ENCODE results near the gene PDS5A. TPM values are rescaled to one million over a fixed set of nuclear protein-coding genes. Genes with fewer than 3 reads are reported as not detected.
"Not testable (repeated sequence)": the region's sequence is repeated elsewhere in the genome, so short reads cannot be mapped to it uniquely, and the experiment has no call there.

Gene PDS5A
- polyA plus RNA-seq, 4 donors = 17.6 to 49.4 (median 23.0) TPM

GRCh38 chr4:39976141-39976944 is 1.4 kb downstream of the PDS5A start:
- DNase-seq = peak; percentile 83 to 91
- peaks cover 0 to 8% (median 0%) of the 10 kb centered on the region in 3 donors for H3K4me1 ChIP-seq (ENCODE audit: control insufficient read depth in 3 of 3, insufficient read depth in 2 of 3, low read depth in 1 of 3, low read length in 2 of 3)
- no peaks in the 10 kb centered on the region for H3K9me3 ChIP-seq (ENCODE audit: control insufficient read depth in 2 of 2, insufficient read depth in 1 of 2, low read depth in 1 of 2, low read length in 1 of 2)
- peak overlapping the region; percentile 88 to 94 (median 89) for H3K4me3 ChIP-seq (ENCODE audit: low read depth in 1 of 3, low read length in 3 of 3)
- no peak for FAIRE-seq
- H3K27ac ChIP-seq (ENCODE audit: low read depth in 1 of 3, low read length in 2 of 3) = peak overlapping the region; percentile 95 to 96 (median 95)
- WGBS, 3 donors = 0 to 1% (median 1%) methylated on average over 41 of the region's 41 CpGs
- peaks cover 2 to 25% (median 3%) of the 10 kb centered on the region in 3 donors for H3K36me3 ChIP-seq (ENCODE audit: control insufficient read depth in 3 of 3, insufficient read depth in 2 of 3, low read depth in 1 of 3, low read length in 3 of 3)
- H3K27me3 ChIP-seq (ENCODE audit: control insufficient read depth in 3 of 3, insufficient read depth in 3 of 3, low read length in 3 of 3) = no peaks in the 10 kb centered on the region

- no peaks in the 10 kb centered on the region for H3K27me3 ChIP-seq (ENCODE audit: control insufficient read depth in 3 of 3, insufficient read depth in 3 of 3, low read length in 3 of 3)
- H3K4me3 ChIP-seq (ENCODE audit: low read depth in 1 of 3, low read length in 3 of 3) = peak overlapping the region in 1 of 3 donors; percentile 88
- FAIRE-seq (no peak), DNase-seq (peak in 1 of 2 donors; percentile 18)
- peak overlapping the region in 1 of 3 donors; percentile 95 for H3K27ac ChIP-seq (ENCODE audit: low read depth in 1 of 3, low read length in 2 of 3)
- peaks cover 2 to 28% (median 3%) of the 10 kb centered on the region in 3 donors for H3K36me3 ChIP-seq (ENCODE audit: control insufficient read depth in 3 of 3, insufficient read depth in 2 of 3, low read depth in 1 of 3, low read length in 3 of 3)
- 56 to 63% (median 59%) methylated on average over 4 of the region's 4 CpGs for WGBS, 3 donors
- H3K4me1 ChIP-seq (ENCODE audit: control insufficient read depth in 3 of 3, insufficient read depth in 2 of 3, low read depth in 1 of 3, low read length in 2 of 3) = peaks cover 0 to 8% (median 0%) of the 10 kb centered on the region in 3 donors
- H3K9me3 ChIP-seq (ENCODE audit: control insufficient read depth in 2 of 2, insufficient read depth in 1 of 2, low read depth in 1 of 2, low read length in 1 of 2) = no peaks in the 10 kb centered on the region
These were observed 2.1 kb downstream of the PDS5A start for GRCh38 chr4:39975488-39976089.

GRCh38 chr4:39973052-39973451 is 4.7 kb downstream of the PDS5A start:
- H3K4me1 ChIP-seq (ENCODE audit: control insufficient read depth in 3 of 3, insufficient read depth in 2 of 3, low read depth in 1 of 3, low read length in 2 of 3); H3K9me3 ChIP-seq (ENCODE audit: control insufficient read depth in 2 of 2, insufficient read depth in 1 of 2, low read depth in 1 of 2, low read length in 1 of 2); H3K27ac ChIP-seq (ENCODE audit: low read depth in 1 of 3, low read length in 2 of 3); H3K4me3 ChIP-seq (ENCODE audit: low read depth in 1 of 3, low read length in 3 of 3); H3K27me3 ChIP-seq (ENCODE audit: control insufficient read depth in 3 of 3, insufficient read depth in 3 of 3, low read length in 3 of 3); DNase-seq; FAIRE-seq: not testable (repeated sequence)
- 66 to 76% (median 70%) methylated on average over 6 of the region's 6 CpGs for WGBS, 3 donors
- H3K36me3 ChIP-seq (ENCODE audit: control insufficient read depth in 3 of 3, insufficient read depth in 2 of 3, low read depth in 1 of 3, low read length in 3 of 3) = peaks cover 2 to 41% (median 5%) of the 10 kb centered on the region in 3 donors

- no peak for DNase-seq
- H3K27ac ChIP-seq (ENCODE audit: low read depth in 1 of 3, low read length in 2 of 3) = peak overlapping the region in 1 of 3 donors; percentile 8
- no peak for FAIRE-seq
- no peak overlapping the region for H3K4me3 ChIP-seq (ENCODE audit: low read depth in 1 of 3, low read length in 3 of 3)
- no peaks in the 10 kb centered on the region for H3K27me3 ChIP-seq (ENCODE audit: control insufficient read depth in 3 of 3, insufficient read depth in 3 of 3, low read length in 3 of 3)
- H3K36me3 ChIP-seq (ENCODE audit: control insufficient read depth in 3 of 3, insufficient read depth in 2 of 3, low read depth in 1 of 3, low read length in 3 of 3) = peaks cover 2 to 52% (median 5%) of the 10 kb centered on the region in 3 donors
- peaks cover 0 to 7% (median 0%) of the 10 kb centered on the region in 3 donors for H3K4me1 ChIP-seq (ENCODE audit: control insufficient read depth in 3 of 3, insufficient read depth in 2 of 3, low read depth in 1 of 3, low read length in 2 of 3)
- WGBS, 3 donors = 84% methylated on average over 18 of the region's 18 CpGs
- no peaks in the 10 kb centered on the region for H3K9me3 ChIP-seq (ENCODE audit: control insufficient read depth in 2 of 2, insufficient read depth in 1 of 2, low read depth in 1 of 2, low read length in 1 of 2)
These were observed 6.8 kb downstream of the PDS5A start for GRCh38 chr4:39970671-39971640.

- Histone ChIP-seq H3K9me3 (ENCODE audit: control insufficient read depth in 2 of 2, insufficient read depth in 1 of 2, low read depth in 1 of 2, low read length in 1 of 2) (no peaks in the 10 kb centered on the region), H3K4me1 (ENCODE audit: control insufficient read depth in 3 of 3, insufficient read depth in 2 of 3, low read depth in 1 of 3, low read length in 2 of 3) (peaks cover 0 to 3% (median 0%) of the 10 kb centered on the region in 3 donors), H3K4me3 (ENCODE audit: low read depth in 1 of 3, low read length in 3 of 3) (no peak overlapping the region), H3K27ac (ENCODE audit: low read depth in 1 of 3, low read length in 2 of 3) (no peak overlapping the region), H3K36me3 (ENCODE audit: control insufficient read depth in 3 of 3, insufficient read depth in 2 of 3, low read depth in 1 of 3, low read length in 3 of 3) (peaks cover 0 to 42% (median 2%) of the 10 kb centered on the region in 3 donors), H3K27me3 (ENCODE audit: control insufficient read depth in 3 of 3, insufficient read depth in 3 of 3, low read length in 3 of 3) (no peaks in the 10 kb centered on the region)
- DNase-seq (no peak), FAIRE-seq (no peak)
- WGBS, 3 donors = 88 to 94% (median 89%) methylated on average over 5 of the region's 5 CpGs
These were observed 14.1 kb downstream of the PDS5A start for GRCh38 chr4:39963656-39964055.

GRCh38 chr4:39961311-39961877 is 16.3 kb downstream of the PDS5A start:
- Histone ChIP-seq H3K27me3 (ENCODE audit: control insufficient read depth in 3 of 3, insufficient read depth in 3 of 3, low read length in 3 of 3) (no peaks in the 10 kb centered on the region), H3K36me3 (ENCODE audit: control insufficient read depth in 3 of 3, insufficient read depth in 2 of 3, low read depth in 1 of 3, low read length in 3 of 3) (peaks cover 0 to 35% (median 2%) of the 10 kb centered on the region in 3 donors), H3K4me1 (ENCODE audit: control insufficient read depth in 3 of 3, insufficient read depth in 2 of 3, low read depth in 1 of 3, low read length in 2 of 3) (peaks cover 0 to 3% (median 0%) of the 10 kb centered on the region in 3 donors), H3K27ac (ENCODE audit: low read depth in 1 of 3, low read length in 2 of 3) (no peak overlapping the region), H3K9me3 (ENCODE audit: control insufficient read depth in 2 of 2, insufficient read depth in 1 of 2, low read depth in 1 of 2, low read length in 1 of 2) (no peaks in the 10 kb centered on the region), H3K4me3 (ENCODE audit: low read depth in 1 of 3, low read length in 3 of 3) (no peak overlapping the region)
- no peak for FAIRE-seq
- 93 to 98% (median 97%) methylated on average over 12 of the region's 12 CpGs for WGBS, 3 donors
- no peak for DNase-seq

- peaks cover 0 to 43% (median 0%) of the 10 kb centered on the region in 3 donors for H3K36me3 ChIP-seq (ENCODE audit: control insufficient read depth in 3 of 3, insufficient read depth in 2 of 3, low read depth in 1 of 3, low read length in 3 of 3)
- H3K9me3 ChIP-seq (ENCODE audit: control insufficient read depth in 2 of 2, insufficient read depth in 1 of 2, low read depth in 1 of 2, low read length in 1 of 2) = no peaks in the 10 kb centered on the region
- FAIRE-seq = no peak
- no peak overlapping the region for H3K4me3 ChIP-seq (ENCODE audit: low read depth in 1 of 3, low read length in 3 of 3)
- DNase-seq = no peak
- H3K4me1 ChIP-seq (ENCODE audit: control insufficient read depth in 3 of 3, insufficient read depth in 2 of 3, low read depth in 1 of 3, low read length in 2 of 3) = no peaks in the 10 kb centered on the region
- H3K27me3 ChIP-seq (ENCODE audit: control insufficient read depth in 3 of 3, insufficient read depth in 3 of 3, low read length in 3 of 3) = no peaks in the 10 kb centered on the region
- no peak overlapping the region for H3K27ac ChIP-seq (ENCODE audit: low read depth in 1 of 3, low read length in 2 of 3)
These were observed 26.7 kb downstream of the PDS5A start for GRCh38 chr4:39950861-39951481.

All from small intestine (tissue), 7 donors.